Cortex of kidney (tissue), 1 donor: ENCODE measurements around the gene WBP2NL.

Source experiments
- DNase-seq: peaks from one replicate; lab custom pipeline; 2025; lab: John Stamatoyannopoulos, UW

The WBP2NL gene

DNA sequence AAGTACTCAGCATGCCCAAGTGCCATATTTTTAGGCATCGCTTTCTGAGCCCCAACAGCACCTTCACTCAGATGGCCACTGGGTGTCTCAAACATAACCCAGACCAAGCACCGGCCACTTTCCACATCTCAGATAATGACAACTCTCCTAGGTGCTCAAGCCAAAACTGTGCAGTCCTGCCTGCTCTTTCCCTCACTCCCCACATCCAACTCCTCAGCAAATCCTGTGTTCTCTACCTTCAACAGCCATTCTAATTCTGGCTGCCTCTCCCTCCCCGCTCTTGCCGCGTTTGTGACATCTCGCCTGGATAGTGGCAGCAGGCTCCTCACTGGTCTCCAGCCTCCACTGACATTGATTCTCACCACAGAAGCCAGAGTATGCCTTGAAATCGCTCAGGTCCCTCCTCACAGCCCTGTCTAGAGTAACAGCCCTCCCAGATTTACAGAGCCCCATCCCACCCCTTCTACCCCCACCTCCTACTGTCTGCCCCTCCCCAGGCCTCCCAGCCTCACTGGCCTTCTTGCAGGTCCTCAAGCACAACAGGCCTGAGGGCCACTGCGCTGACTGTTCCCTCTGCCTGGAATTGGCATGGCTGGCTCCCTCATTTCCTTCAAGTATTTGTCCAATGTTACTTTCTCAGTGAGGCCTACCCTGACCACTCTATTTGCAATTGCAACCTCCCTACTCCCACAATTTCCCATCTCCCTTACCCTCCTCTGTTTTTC lies 74.2 kb downstream of the WBP2NL start:
- DNase-seq, result no peak

DNA sequence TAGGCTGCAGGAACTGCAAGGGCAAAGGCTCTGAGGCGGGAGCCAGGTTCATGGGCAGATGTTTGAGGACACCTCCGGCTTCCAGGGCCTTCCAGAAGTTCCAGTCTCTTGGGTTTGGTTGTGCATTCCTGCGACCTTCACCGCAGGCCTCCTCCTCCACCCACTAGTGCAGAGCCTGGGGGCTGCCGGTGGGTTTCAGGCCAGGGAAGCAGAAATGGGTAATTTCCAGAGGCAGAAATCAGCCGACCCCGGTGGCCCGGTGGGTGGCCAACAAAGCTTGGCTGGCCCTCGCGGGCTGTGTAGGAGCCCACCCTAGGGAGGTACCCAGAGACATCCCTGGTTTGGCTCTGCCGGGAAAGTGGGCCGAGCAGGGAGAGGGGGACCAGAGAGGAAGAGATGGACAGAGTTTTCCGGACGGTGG lies 75.0 kb downstream of the WBP2NL start:
- DNase-seq, result no peak

DNA sequence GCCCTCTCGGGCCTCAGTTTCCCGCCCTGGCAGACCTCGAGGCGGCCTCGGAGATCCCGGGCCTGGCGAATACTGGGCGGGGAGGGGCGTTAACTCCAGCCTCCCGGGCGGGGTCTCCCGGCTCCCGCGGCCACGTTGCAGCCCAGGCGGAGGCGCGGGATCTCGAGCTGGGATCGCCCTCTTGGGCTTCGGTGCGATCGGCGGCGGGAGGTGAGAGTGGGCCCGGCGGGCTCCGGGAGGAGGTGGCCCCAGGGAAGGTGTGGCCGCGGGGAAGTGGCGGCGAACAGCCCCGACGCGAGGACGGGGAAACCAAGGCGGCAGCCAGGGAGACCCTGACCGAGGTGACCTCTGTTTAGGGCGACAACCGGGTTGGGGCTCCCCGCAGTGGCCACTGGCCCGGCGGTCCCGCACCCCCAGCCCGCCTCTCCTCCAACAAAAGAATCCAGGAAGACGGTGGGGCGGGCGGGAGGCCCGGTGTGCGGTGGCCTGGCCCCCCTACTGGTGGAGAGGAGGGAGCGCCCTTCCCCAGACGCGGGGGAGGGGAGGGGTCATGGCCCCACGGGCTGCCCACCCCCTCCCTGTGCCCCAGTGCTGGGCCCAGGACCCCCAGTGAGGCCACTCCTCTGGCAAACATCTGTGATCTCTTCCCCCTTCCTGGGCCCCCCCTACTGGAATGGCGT lies 75.7 kb downstream of the WBP2NL start, which contains the start of gene PHETA2:
PHETA2 (plus strand) TSS at position 117 of the 680 bp plus-strand sequence. CDS start 3,046 bp downstream, outside the sequence.
- DNase-seq, result no peak

DNA sequence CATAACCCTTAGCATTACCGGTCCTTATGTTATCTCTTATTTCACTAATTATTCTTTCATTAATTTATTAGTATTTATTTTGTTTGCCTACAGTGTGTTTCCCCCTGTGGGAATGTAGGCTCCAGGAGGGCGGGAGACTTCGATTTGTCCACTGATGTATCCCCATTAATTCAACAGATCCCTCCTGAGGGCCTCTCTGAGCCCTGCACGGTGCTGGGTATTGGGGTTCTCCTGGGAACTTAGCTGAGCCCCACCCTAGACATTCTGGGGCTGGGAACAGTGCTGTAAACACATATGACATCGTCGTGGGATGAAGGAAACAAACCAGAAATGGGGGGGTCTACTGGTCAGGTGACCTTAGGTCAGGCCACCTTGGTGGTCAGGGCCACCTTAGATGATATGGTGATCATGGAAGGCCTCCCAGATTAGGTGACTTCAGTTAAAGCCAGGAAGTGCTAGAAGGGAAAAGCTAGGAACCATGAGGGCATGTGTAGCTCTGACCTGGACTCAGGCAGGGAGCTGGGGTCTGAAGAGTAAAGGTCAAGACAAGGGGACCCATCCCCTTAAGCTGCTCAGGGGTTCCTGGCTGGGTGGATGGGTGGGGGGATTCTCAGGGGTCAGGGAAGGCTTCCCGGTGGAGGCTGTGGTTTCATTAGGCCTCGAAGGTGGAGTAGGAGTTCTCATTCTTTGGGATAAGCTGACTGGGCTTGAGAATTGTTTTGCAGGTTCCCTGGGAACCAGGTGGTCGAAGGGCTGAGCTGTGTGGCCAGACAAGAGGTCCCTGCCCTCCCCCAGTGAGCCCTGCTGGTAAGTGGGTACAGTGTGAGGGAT lies 76.5 kb downstream of the WBP2NL start:
- no peak for DNase-seq

DNA sequence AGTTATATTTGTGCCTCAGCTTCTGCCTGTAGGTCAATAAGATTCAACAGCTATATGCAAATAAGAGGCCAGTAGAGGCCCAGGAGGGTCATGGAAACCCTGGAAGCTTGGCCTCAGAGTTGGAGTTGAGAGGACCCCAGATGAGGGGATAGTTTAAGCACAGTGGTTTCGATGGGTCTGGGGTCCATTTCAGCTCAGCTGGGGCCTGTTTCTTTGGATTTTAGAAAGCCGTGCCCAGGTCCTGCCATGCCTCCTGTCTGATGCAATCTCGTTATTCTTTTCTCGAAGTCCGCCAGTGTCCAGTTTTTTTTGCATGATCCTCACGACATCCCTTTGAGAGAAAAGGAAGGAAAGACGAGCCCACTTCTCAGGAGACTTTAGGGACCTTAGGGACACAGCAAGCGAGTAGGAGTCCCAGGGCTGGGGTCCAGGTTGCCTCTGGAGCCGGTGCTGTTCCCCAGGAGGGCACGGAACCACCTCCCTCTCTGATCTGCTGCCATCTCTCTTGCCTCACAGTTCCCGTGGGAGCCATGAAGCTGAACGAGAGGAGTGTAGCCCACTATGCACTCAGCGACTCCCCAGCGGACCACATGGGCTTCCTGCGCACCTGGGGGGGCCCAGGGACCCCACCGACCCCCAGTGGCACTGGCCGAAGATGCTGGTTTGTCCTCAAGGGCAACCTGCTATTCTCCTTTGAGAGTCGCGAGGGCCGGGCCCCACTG lies 78.3 kb downstream of the WBP2NL start:
- no peak for DNase-seq

DNA sequence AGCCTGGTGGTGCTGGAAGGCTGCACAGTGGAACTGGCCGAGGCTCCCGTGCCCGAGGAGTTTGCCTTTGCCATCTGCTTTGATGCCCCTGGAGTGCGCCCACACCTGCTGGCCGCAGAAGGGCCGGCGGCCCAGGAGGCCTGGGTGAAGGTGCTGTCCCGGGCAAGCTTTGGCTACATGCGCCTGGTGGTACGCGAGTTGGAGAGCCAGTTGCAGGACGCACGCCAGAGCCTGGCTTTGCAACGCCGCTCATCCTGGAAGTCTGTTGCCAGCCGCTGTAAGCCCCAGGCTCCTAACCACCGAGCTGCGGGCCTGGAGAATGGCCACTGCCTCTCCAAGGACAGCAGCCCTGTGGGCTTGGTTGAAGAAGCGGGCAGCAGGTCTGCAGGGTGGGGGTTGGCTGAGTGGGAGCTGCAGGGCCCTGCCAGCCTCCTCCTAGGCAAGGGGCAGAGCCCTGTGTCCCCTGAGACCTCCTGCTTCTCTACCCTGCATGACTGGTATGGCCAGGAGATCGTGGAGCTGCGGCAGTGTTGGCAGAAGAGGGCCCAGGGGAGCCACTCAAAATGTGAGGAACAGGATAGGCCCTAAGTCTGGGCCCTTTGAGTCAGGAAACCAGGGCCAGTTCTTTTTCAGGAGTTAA lies 79.0 kb downstream of the WBP2NL start:
- DNase-seq, result no peak
